HEK293 (cell line): ENCODE results near the gene FASTK.
A peak's percentile ranks its signal among the peaks of the same experiment; 100 is the strongest.

ENCODE experiments used
- CTCF ChIA-PET: fragments of 350-600 bp; formaldehyde crosslinking; extraction: SDS; loops from one replicate; lab custom pipeline; 2021; ENCODE audit warnings: antibody characterized with exemption; lab: Yijun Ruan, JAX
- POLR2A ChIA-PET: fragments of 300-600 bp; formaldehyde crosslinking; extraction: SDS; loops from one replicate; lab custom pipeline; 2020; ENCODE audit warnings: antibody characterized with exemption, inconsistent platforms; lab: Yijun Ruan, JAX
- H3K27ac ChIP-seq: fragments of 200-500 bp; sonication (Bioruptor generic); 2 replicates; pipeline ENCODE4 v1.5.1; 2014; ENCODE audit warnings: low read depth, low read length, control low read depth, inconsistent platforms; ENCODE audit errors: extremely low read depth
- H3K36me3 ChIP-seq, 2 experiments: fragments of 200-500 bp in 1 of 2; sonication (Bioruptor generic) in 1 of 2; 1 replicate in 1 of 2; 2 replicates in 1 of 2; pipeline ENCODE4 v1.5.1; 2014 to 2017; ENCODE audit warnings: inconsistent platforms in 2 of 2, low read length in 2 of 2; ENCODE audit not compliant: control insufficient read depth in 2 of 2, insufficient read depth in 1 of 2
- H3K4me1 ChIP-seq: fragments of 200-500 bp; sonication (Bioruptor generic); 2 replicates; pipeline ENCODE4 v1.5.1; 2014; ENCODE audit warnings: mild to moderate bottlenecking, low read length, inconsistent platforms; ENCODE audit not compliant: control insufficient read depth, insufficient read depth
- H3K4me3 ChIP-seq: 2 replicates; pipeline ENCODE4 v1.5.1; 2011; ENCODE audit warnings: low read depth, mild to moderate bottlenecking, control low read depth, low read length, moderate library complexity
- H3K9me3 ChIP-seq: fragments of 200-500 bp; sonication (Bioruptor generic); 2 replicates; pipeline ENCODE4 v1.5.1; 2014; ENCODE audit warnings: low read depth, low read length, inconsistent platforms; ENCODE audit not compliant: control insufficient read depth, insufficient read depth
- GLIS2 ChIP-seq: fragments of 450-650 bp; formaldehyde crosslinking; IDR thresholded peaks from 2 replicates; pipeline ENCODE4 v1.5.1; 2016; ENCODE audit warnings: missing biosample characterization, missing genetic modification characterization
- KLF10 ChIP-seq: fragments of 450-650 bp; IDR thresholded peaks from 2 replicates; pipeline ENCODE4 v1.5.1; 2018; ENCODE audit warnings: missing biosample characterization, mild to moderate bottlenecking, missing genetic modification characterization
- KLF16 ChIP-seq: fragments of 450-650 bp; formaldehyde crosslinking; IDR thresholded peaks from 2 replicates; pipeline ENCODE4 v1.5.1; 2017; ENCODE audit warnings: missing biosample characterization, missing genetic modification characterization
- RBAK ChIP-seq: fragments of 450-650 bp; formaldehyde crosslinking; IDR thresholded peaks from 2 replicates; pipeline ENCODE4 v1.5.1; 2016; ENCODE audit warnings: missing biosample characterization, missing genetic modification characterization
- SETDB1 ChIP-seq: IDR thresholded peaks from one replicate; pipeline ENCODE4 v1.6.1; 2017; ENCODE audit warnings: mild to moderate bottlenecking, low read length, moderate library complexity, mixed read lengths; ENCODE audit not compliant: insufficient read length
- SP2 ChIP-seq: fragments of 450-650 bp; formaldehyde crosslinking; IDR thresholded peaks from 2 replicates; pipeline ENCODE4 v1.5.1; 2016; ENCODE audit warnings: missing biosample characterization, missing genetic modification characterization
- SP3 ChIP-seq: fragments of 450-650 bp; formaldehyde crosslinking; IDR thresholded peaks from 2 replicates; pipeline ENCODE4 v1.5.1; 2016; ENCODE audit warnings: missing biosample characterization, missing genetic modification characterization
- WT1 ChIP-seq: fragments of 450-650 bp; formaldehyde crosslinking; IDR thresholded peaks from 2 replicates; pipeline ENCODE4 v1.5.1; 2016; ENCODE audit warnings: missing biosample characterization, missing genetic modification characterization
- ZBTB17 ChIP-seq: fragments of 450-650 bp; formaldehyde crosslinking; IDR thresholded peaks from 2 replicates; pipeline ENCODE4 v1.5.1; 2016; ENCODE audit warnings: missing biosample characterization, missing genetic modification characterization
- ZBTB49 ChIP-seq: fragments of 450-650 bp; formaldehyde crosslinking; IDR thresholded peaks from 2 replicates; pipeline ENCODE4 v1.5.1; 2016; ENCODE audit warnings: missing biosample characterization, missing genetic modification characterization, low read depth
- ZFP37 ChIP-seq: fragments of 450-650 bp; formaldehyde crosslinking; IDR thresholded peaks from 2 replicates; pipeline ENCODE4 v1.5.1; 2016; ENCODE audit warnings: missing biosample characterization, missing genetic modification characterization
- ZFP69B ChIP-seq: fragments of 450-650 bp; formaldehyde crosslinking; IDR thresholded peaks from 2 replicates; pipeline ENCODE4 v1.5.1; 2016; ENCODE audit warnings: missing biosample characterization, missing genetic modification characterization
- ZNF133 ChIP-seq: fragments of 450-650 bp; formaldehyde crosslinking; IDR thresholded peaks from 2 replicates; pipeline ENCODE4 v1.5.1; 2016; ENCODE audit warnings: missing biosample characterization, missing genetic modification characterization
- ZNF138 ChIP-seq: fragments of 450-650 bp; formaldehyde crosslinking; IDR thresholded peaks from 2 replicates; pipeline ENCODE4 v1.5.1; 2016; ENCODE audit warnings: missing biosample characterization, missing genetic modification characterization, borderline replicate concordance
- ZNF2 ChIP-seq: fragments of 450-650 bp; formaldehyde crosslinking; IDR thresholded peaks from 2 replicates; pipeline ENCODE4 v1.5.1; 2016; ENCODE audit warnings: missing biosample characterization, missing genetic modification characterization
- ZNF202 ChIP-seq: fragments of 450-650 bp; formaldehyde crosslinking; IDR thresholded peaks from 2 replicates; pipeline ENCODE4 v1.5.1; 2016; ENCODE audit warnings: missing biosample characterization, missing genetic modification characterization, borderline replicate concordance
- ZNF248 ChIP-seq: fragments of 450-650 bp; formaldehyde crosslinking; IDR thresholded peaks from 2 replicates; pipeline ENCODE4 v1.5.1; 2017; ENCODE audit warnings: missing biosample characterization, missing genetic modification characterization
- ZNF311 ChIP-seq: fragments of 450-650 bp; formaldehyde crosslinking; IDR thresholded peaks from 2 replicates; pipeline ENCODE4 v1.5.1; 2017; ENCODE audit warnings: missing biosample characterization, missing genetic modification characterization, borderline replicate concordance
- ZNF391 ChIP-seq: fragments of 450-650 bp; formaldehyde crosslinking; IDR thresholded peaks from 2 replicates; pipeline ENCODE4 v1.5.1; 2016; ENCODE audit warnings: low read depth, missing biosample characterization, missing genetic modification characterization, borderline replicate concordance
- ZNF423 ChIP-seq: fragments of 450-650 bp; formaldehyde crosslinking; IDR thresholded peaks from 2 replicates; pipeline ENCODE4 v1.5.1; 2016; ENCODE audit warnings: missing biosample characterization, missing genetic modification characterization
- ZNF449 ChIP-seq: fragments of 450-650 bp; formaldehyde crosslinking; IDR thresholded peaks from 2 replicates; pipeline ENCODE4 v1.5.1; 2017; ENCODE audit warnings: missing biosample characterization, mild to moderate bottlenecking, missing genetic modification characterization, moderate library complexity
- ZNF513 ChIP-seq: fragments of 450-650 bp; IDR thresholded peaks from 2 replicates; pipeline ENCODE4 v1.5.1; 2018; ENCODE audit warnings: missing biosample characterization, missing genetic modification characterization
- ZNF558 ChIP-seq: fragments of 450-650 bp; formaldehyde crosslinking; IDR thresholded peaks from 2 replicates; pipeline ENCODE4 v1.5.1; 2016; ENCODE audit warnings: missing biosample characterization, missing genetic modification characterization
- ZNF677 ChIP-seq: fragments of 450-650 bp; IDR thresholded peaks from 2 replicates; pipeline ENCODE4 v1.5.0; 2018; ENCODE audit warnings: missing biosample characterization, mild to moderate bottlenecking, missing genetic modification characterization, moderate library complexity
- ZNF830 ChIP-seq: fragments of 450-650 bp; IDR thresholded peaks from 2 replicates; pipeline ENCODE4 v1.5.0; 2018; ENCODE audit warnings: missing biosample characterization, missing genetic modification characterization, low read depth, mild to moderate bottlenecking, moderate library complexity
- ZSCAN30 ChIP-seq: fragments of 450-650 bp; IDR thresholded peaks from 2 replicates; pipeline ENCODE4 v1.5.1; 2018; ENCODE audit warnings: missing biosample characterization, mild to moderate bottlenecking, missing genetic modification characterization, moderate library complexity
- TF ChIP-seq, protein P1 (sequence below): fragments of 450-650 bp; formaldehyde crosslinking; IDR thresholded peaks from 2 replicates; pipeline ENCODE4 v1.5.1; 2017; ENCODE audit warnings: missing biosample characterization, missing genetic modification characterization
- TF ChIP-seq, protein P2 (sequence below): fragments of 450-650 bp; formaldehyde crosslinking; IDR thresholded peaks from 2 replicates; pipeline ENCODE4 v1.5.1; 2016; ENCODE audit warnings: missing biosample characterization, missing genetic modification characterization

Gene FASTK

GRCh38 chr7:151046603-151047573 lies 33.7 kb downstream of the FASTK start (continued):
- TF ChIP-seq, protein P1, sequence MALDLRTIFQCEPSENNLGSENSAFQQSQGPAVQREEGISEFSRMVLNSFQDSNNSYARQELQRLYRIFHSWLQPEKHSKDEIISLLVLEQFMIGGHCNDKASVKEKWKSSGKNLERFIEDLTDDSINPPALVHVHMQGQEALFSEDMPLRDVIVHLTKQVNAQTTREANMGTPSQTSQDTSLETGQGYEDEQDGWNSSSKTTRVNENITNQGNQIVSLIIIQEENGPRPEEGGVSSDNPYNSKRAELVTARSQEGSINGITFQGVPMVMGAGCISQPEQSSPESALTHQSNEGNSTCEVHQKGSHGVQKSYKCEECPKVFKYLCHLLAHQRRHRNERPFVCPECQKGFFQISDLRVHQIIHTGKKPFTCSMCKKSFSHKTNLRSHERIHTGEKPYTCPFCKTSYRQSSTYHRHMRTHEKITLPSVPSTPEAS (tag by site-specific recombination) = no peak
- no peak for TF ChIP-seq ZFP37 (tag by site-specific recombination)
- TF ChIP-seq ZBTB49 (tag by site-specific recombination) = no peak
- TF ChIP-seq ZNF558 = no peak
- TF ChIP-seq KLF10 = 0 out of 2 replicates have a peak, but pooled peaks have one; percentile 44
- no peak for TF ChIP-seq KLF16 (tag by site-specific recombination)
- TF ChIP-seq ZSCAN30 = no peak
- TF ChIP-seq SETDB1 = no peak
- TF ChIP-seq SP2 (tag by site-specific recombination) = 0 out of 2 replicates have a peak, but pooled peaks have one; percentile 20
- 0 out of 2 replicates have a peak, but pooled peaks have one; percentile 7 for TF ChIP-seq SP3 (tag by site-specific recombination)
- no peak for TF ChIP-seq ZNF248 (tag by site-specific recombination)
- TF ChIP-seq ZFP69B (tag by site-specific recombination) = peak; percentile 72
- no peak for TF ChIP-seq ZNF423 (tag by site-specific recombination)
- TF ChIP-seq ZNF2 (tag by site-specific recombination) = no peak
- TF ChIP-seq RBAK (tag by site-specific recombination) = no peak
- peak; percentile 75 for TF ChIP-seq ZBTB17 (tag by site-specific recombination)
- TF ChIP-seq ZNF830 (tag by site-specific recombination) = no peak
- no peak for TF ChIP-seq ZNF311 (tag by site-specific recombination)
- TF ChIP-seq ZNF133 (tag by site-specific recombination) = no peak
- TF ChIP-seq GLIS2 (tag by site-specific recombination) = peak; percentile 48; the same call in 1 of the 2 replicates

- no peak overlapping the region for H3K27ac ChIP-seq
- peaks cover 0 to 36% of the 10 kb centered on the region in 2 experiments; a peak in 1 of 3 replicates for H3K36me3 ChIP-seq
- ChIA-PET POLR2A (interaction anchor here (1.4 kb wide), 1 partner anchor 18 kb away, joined by 4 read pairs; the partner anchor contains the start of gene ABCB8), CTCF (interaction anchor here (0.8 to 1.2 kb wide), 2 partner anchors 28 to 33 kb away, joined by 3 read pairs; no protein-coding TSS in a partner anchor)
- no peaks in the 10 kb centered on the region for H3K4me1 ChIP-seq
- no peaks in the 10 kb centered on the region for H3K9me3 ChIP-seq
- no peak overlapping the region for H3K4me3 ChIP-seq
- no peak for TF ChIP-seq WT1 (tag by site-specific recombination)
- no peak for TF ChIP-seq ZNF677 (tag by site-specific recombination)
- TF ChIP-seq ZNF513 (tag by site-specific recombination) = no peak
- no peak for TF ChIP-seq ZNF391 (tag by site-specific recombination)
- TF ChIP-seq ZFP37 (tag by site-specific recombination) = no peak
- TF ChIP-seq ZNF449 (tag by site-specific recombination) = no peak
- no peak for TF ChIP-seq ZNF202
- no peak for TF ChIP-seq ZNF138 (tag by site-specific recombination)
- TF ChIP-seq, protein P2, sequence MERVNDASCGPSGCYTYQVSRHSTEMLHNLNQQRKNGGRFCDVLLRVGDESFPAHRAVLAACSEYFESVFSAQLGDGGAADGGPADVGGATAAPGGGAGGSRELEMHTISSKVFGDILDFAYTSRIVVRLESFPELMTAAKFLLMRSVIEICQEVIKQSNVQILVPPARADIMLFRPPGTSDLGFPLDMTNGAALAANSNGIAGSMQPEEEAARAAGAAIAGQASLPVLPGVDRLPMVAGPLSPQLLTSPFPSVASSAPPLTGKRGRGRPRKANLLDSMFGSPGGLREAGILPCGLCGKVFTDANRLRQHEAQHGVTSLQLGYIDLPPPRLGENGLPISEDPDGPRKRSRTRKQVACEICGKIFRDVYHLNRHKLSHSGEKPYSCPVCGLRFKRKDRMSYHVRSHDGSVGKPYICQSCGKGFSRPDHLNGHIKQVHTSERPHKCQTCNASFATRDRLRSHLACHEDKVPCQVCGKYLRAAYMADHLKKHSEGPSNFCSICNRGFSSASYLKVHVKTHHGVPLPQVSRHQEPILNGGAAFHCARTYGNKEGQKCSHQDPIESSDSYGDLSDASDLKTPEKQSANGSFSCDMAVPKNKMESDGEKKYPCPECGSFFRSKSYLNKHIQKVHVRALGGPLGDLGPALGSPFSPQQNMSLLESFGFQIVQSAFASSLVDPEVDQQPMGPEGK (tag by site-specific recombination) = no peak
Observed at GRCh38 chr7:151045967-151046366, 34.6 kb downstream of the FASTK start.
